ENCODE data around the gene ARL2. TPM values are rescaled to one million over a fixed set of nuclear protein-coding genes. Genes with fewer than 3 reads are reported as not detected.

ARL2 gene
- total RNA-seq, 2 experiments from 2014 or later, result 58.5 to 59.4 TPM

DNA sequence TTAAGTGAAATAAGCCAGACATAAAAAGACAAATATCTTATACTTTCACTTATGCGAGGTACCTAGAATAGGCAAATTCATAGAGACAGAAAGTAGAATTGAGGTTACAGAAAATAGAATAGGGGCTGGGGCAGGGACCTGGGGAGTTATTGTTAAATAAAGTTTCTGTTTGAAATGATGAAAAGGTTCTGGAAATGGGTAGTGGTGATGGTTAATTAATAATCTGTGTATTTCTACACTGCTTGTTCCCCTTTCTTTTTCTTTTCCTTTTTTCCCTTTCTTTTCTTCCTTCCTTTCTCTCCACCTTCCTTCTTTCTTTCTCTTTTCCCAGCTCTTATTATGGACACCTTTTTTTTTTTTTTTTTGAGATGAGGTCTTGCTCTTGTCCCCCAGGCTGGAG, 41.6 kb downstream of the ARL2 start:
- Mint-ChIP-seq H3K4me1 (peaks cover 28% of the 10 kb centered on the region), H3K36me3 (ENCODE audit: low read depth) (no peaks in the 10 kb centered on the region), H3K27me3 (no peaks in the 10 kb centered on the region), H3K27ac (no peak overlapping the region), H3K4me3 (no peak overlapping the region), H3K9me3 (no peaks in the 10 kb centered on the region)
- ChIA-PET POLR2A (no interaction called here), CTCF (no interaction called here)
- DNase-seq, result no peak

DNA sequence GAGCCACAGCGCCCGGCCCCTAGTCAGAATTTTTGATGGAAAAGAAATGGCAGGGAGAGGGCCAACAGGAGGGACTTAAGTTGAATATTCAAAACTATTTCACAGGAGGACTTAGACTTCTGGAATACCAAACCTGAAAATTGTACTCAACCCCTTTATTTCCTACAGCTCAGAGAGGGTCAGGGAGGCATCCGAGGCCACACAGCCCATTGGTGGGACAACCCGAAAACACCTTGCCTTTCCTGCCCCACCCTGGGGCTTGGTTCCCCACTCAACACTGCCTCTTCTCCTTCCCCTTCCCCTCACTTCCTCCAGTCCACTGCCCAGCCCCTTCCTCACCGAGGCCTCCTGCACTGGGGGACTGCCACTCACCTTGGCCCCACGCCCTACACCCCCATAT, 43.0 kb downstream of the ARL2 start:
- H3K27me3 Mint-ChIP-seq, result no peaks in the 10 kb centered on the region
- H3K27ac Mint-ChIP-seq, result no peak overlapping the region
- H3K4me1 Mint-ChIP-seq, result peaks cover 29% of the 10 kb centered on the region
- H3K36me3 Mint-ChIP-seq (ENCODE audit: low read depth), result no peaks in the 10 kb centered on the region
- POLR2A ChIA-PET, result no interaction called here
- no peaks in the 10 kb centered on the region for H3K9me3 Mint-ChIP-seq
- CTCF ChIA-PET, result no interaction called here
- no peak for DNase-seq
- H3K4me3 Mint-ChIP-seq, result no peak overlapping the region

DNA sequence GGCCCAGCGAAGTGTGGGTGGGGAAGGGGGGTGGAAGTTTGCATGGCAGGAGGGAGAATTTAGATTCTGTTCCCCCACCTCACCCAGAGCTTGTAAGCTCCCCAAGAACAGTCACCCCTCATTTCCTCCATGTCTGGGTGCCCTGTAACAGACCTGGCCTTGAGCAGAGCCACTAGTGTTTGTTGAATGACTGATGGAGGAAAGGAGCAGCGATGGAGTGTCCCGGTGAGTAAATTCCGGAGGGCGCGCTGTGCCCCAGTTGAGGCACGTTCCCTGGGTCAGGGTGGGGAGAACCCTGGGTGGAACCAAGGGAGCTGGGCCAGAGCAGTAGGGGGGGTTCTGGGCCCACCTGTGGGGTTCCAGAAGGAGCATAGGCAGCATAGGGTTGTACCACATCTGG, 43.6 kb downstream of the ARL2 start:
- H3K27me3 Mint-ChIP-seq, result no peaks in the 10 kb centered on the region
- H3K36me3 Mint-ChIP-seq (ENCODE audit: low read depth), result no peaks in the 10 kb centered on the region
- no peak for DNase-seq
- no peak overlapping the region for H3K4me3 Mint-ChIP-seq
- no peaks in the 10 kb centered on the region for H3K9me3 Mint-ChIP-seq
- ChIA-PET CTCF (no interaction called here), POLR2A (no interaction called here)
- no peak overlapping the region for H3K27ac Mint-ChIP-seq
- H3K4me1 Mint-ChIP-seq, result peaks cover 29% of the 10 kb centered on the region

DNA sequence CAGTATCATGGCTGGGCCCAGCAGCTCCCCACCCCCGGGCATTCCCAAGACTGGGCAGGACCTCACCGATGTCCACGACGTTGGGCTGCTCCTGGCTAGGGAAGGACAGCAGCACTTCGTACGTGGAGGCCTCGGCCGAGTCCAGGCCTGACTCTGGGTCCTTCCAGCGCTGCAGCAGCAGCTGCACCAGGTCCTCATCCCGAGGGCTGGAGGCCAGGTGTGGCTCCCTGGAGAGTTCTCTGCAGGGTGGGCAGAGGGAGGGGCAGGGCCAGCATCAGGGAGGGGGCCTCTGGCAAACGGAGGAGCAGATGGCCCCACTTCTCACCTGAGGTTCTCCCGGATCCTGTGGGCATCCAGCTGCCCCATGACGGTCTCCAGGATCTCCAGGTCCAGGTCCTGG, 44.1 kb downstream of the ARL2 start:
- H3K36me3 Mint-ChIP-seq (ENCODE audit: low read depth), result no peaks in the 10 kb centered on the region
- CTCF ChIA-PET, result no interaction called here
- POLR2A ChIA-PET, result no interaction called here

DNA sequence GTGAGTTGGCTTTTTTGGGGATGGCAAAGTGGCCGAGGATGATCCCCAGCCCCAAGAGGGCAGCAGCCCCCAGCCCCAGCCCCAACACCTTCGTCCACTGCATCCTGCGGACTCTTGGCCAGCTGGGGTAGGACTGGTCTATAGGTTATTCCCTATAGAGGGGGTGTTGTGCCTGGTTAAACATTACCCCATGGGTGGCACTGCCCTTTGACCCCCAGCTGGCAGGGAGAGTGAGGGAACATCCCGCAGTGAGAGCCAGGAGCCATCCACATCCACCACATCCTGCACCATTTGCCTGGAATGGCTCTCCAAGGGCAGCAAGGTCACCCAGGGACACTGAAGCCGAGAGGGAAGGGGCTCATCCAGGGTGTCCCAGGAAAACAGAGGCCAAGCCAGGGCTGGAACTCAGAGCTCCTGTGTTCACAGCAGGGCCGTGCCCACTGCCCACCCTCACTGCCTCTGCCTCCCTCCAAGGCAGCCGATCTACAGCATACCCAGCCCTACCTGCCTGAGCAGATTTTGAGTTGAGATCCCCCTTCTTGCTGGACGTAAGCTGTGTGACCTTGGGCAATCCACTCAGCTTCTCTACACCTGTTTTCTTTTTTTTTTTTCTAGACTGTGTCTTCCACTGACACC, 44.6 kb downstream of the ARL2 start, which contains the start of gene NAALADL1:
Gene NAALADL1 (minus strand): TSS at position 135 of the 636 bp plus-strand sequence. CDS start 32 bp downstream, at position 103.
- POLR2A ChIA-PET, result interaction anchor here (1.1 kb wide), 1 partner anchor 23 kb away, joined by 3 read pairs; no protein-coding TSS in a partner anchor
- DNase-seq, result no peak
- CTCF ChIA-PET, result interaction anchor here (1.4 kb wide), 1 partner anchor 214 kb away, joined by 3 read pairs; the partner anchor contains the start of gene CDC42BPG
- Mint-ChIP-seq H3K9me3 (no peaks in the 10 kb centered on the region), H3K27me3 (no peaks in the 10 kb centered on the region), H3K27ac (no peak within 1 kb of the TSS), H3K36me3 (ENCODE audit: low read depth) (no peaks in the 10 kb centered on the region), H3K4me1 (peaks cover 23% of the 10 kb centered on the region), H3K4me3 (no peak within 1 kb of the TSS)

More for the DNA sequence above, 44.1 kb downstream of the ARL2 start:
- Mint-ChIP-seq H3K4me1 (peaks cover 27% of the 10 kb centered on the region), H3K4me3 (no peak overlapping the region), H3K9me3 (no peaks in the 10 kb centered on the region), H3K27ac (no peak overlapping the region), H3K27me3 (no peaks in the 10 kb centered on the region)
- no peak for DNase-seq

DNA sequence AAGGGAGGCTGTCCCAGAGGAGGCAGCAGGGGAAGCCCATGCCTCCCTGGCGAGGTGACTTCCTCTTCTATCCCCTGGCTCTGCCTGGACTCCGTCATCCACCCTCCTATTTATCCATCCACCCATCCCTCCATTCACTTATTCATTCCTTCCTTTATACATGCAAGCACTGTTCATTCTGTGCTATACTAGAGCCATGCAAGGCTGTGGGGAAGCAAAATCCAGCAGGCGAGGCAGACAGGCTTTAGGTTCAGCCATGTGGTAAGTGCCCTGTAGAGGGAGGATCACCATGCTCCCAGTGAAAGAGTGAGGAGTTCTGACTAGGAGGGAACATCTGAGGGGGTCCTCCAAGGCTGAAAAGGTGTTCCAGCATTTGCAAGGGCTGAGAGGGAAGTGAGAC, 45.6 kb downstream of the ARL2 start:
- CTCF ChIA-PET, result interaction anchor here (1.4 kb wide), 1 partner anchor 215 kb away, joined by 3 read pairs; the partner anchor contains the start of gene CDC42BPG
- Mint-ChIP-seq H3K36me3 (ENCODE audit: low read depth) (no peaks in the 10 kb centered on the region), H3K27me3 (no peaks in the 10 kb centered on the region), H3K9me3 (no peaks in the 10 kb centered on the region), H3K27ac (no peak overlapping the region), H3K4me3 (no peak overlapping the region), H3K4me1 (peaks cover 15% of the 10 kb centered on the region)
- POLR2A ChIA-PET, result interaction anchor here (0.7 to 1.1 kb wide), 2 partner anchors 17 to 23 kb away, joined by 3 read pairs; no protein-coding TSS in a partner anchor
- no peak for DNase-seq

DNA sequence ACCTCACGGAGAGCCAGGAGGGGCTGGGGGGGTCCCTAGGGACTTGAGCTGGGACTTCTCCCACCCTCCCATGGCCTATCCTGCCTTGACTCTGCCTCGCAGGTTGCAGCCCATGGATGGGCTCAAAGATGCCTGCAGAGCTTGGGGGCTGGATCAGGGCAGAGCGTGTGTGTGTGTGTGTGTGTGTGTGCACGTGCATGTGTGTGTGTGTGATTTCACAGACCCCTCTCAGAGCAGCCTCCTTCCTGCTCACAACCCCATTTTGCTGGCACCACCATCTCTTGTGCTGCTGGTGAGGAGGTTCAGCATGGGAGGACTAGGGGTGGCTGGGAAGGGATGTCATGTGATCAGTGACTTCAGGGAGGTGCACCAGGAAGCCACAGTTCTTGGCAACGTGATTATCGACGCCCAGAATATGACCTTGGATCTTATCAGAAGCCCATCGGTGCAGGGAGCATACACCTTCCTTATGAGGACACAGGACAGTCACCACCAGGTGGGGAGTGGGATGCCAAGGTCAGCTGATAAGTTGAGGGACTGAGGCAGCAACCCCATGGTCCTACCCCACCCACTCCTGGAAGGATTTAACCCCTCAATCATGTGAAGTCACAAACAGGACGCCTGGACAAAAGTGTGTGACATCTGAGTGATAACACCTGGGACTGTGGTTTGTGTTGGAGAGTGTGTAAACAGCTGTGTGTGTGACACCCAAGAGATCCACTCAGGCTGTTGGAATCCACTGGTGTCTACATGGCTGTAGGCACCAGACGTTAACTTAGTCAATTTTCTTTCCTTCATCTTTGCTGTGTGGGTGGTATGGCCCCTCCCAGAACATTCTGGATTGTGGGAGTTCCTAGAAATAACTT, 46.2 kb downstream of the ARL2 start:
- Mint-ChIP-seq H3K4me3 (no peak overlapping the region), H3K27me3 (no peaks in the 10 kb centered on the region), H3K9me3 (no peaks in the 10 kb centered on the region), H3K36me3 (ENCODE audit: low read depth) (no peaks in the 10 kb centered on the region), H3K4me1 (peaks cover 15% of the 10 kb centered on the region), H3K27ac (no peak overlapping the region)
- ChIA-PET CTCF (no interaction called here), POLR2A (interaction anchor here (0.7 kb wide), 1 partner anchor 17 kb away, joined by 3 read pairs; no protein-coding TSS in a partner anchor)
- no peak for DNase-seq

DNA sequence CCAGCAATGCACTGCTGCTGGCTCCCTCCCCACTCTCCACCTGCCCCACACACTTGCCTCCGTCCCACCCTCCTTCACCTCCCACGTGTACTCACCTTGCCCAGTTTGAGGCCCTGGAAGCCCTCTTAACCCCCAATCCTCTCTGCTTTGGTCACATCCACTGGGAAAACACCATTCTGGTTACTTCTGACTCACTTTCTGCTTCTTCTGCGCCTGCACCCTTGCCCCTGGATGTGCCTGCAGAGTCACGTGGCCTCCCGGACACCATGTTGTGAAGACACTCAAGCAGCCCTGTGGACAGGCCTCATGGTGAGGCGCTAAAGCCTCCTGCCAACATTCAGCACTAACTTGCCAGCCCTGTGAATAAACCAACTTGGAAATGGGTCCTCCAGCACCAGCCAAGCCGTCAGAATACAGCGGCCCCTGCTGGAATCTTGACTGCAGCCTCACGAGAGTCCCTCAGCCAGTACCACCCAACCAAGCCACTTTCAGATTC, 47.0 kb downstream of the ARL2 start:
- H3K27ac Mint-ChIP-seq, result no peak overlapping the region
- peaks cover 15% of the 10 kb centered on the region for H3K4me1 Mint-ChIP-seq

DNA sequence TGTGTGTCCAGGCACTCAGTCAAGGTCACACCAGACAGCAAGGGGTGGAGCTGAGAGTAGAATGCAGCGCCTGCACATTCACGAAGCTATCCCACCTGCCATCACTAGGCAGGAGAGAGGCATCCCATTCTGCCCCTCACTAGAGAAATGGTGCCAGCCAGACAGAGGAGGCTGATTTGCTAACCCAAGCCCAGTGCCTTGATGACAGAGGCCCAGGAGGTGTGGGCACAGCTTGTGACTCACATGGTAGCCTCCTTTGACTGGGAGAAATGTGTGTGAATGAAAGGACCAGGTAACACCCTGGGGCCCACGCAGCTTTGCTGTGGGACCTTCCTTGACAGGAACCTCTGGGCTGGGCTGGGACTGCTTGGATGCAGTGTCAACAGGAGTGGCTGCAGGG, 49.6 kb downstream of the ARL2 start:
- ChIA-PET CTCF (interaction anchor here (0.7 to 1.1 kb wide), 3 partner anchors 16 to 224 kb away, joined by 3 read pairs; partner anchors contain the start of gene ARL2), POLR2A (interaction anchor here (1.1 to 2.1 kb wide), 2 partner anchors 12 to 22 kb away, joined by 4 to 7 read pairs; partner anchors contain the start of gene SAC3D1)
- H3K9me3 Mint-ChIP-seq, result no peaks in the 10 kb centered on the region
- no peak overlapping the region for H3K27ac Mint-ChIP-seq
- H3K36me3 Mint-ChIP-seq (ENCODE audit: low read depth), result no peaks in the 10 kb centered on the region
- H3K4me3 Mint-ChIP-seq, result no peak overlapping the region
- DNase-seq, result no peak
- H3K27me3 Mint-ChIP-seq, result no peaks in the 10 kb centered on the region
- peaks cover 15% of the 10 kb centered on the region for H3K4me1 Mint-ChIP-seq

More for the DNA sequence above, 47.0 kb downstream of the ARL2 start:
- no peak for DNase-seq
- CTCF ChIA-PET, result no interaction called here
- Mint-ChIP-seq H3K36me3 (ENCODE audit: low read depth) (no peaks in the 10 kb centered on the region), H3K9me3 (no peaks in the 10 kb centered on the region), H3K4me3 (no peak overlapping the region), H3K27me3 (no peaks in the 10 kb centered on the region)
- POLR2A ChIA-PET, result no interaction called here

DNA sequence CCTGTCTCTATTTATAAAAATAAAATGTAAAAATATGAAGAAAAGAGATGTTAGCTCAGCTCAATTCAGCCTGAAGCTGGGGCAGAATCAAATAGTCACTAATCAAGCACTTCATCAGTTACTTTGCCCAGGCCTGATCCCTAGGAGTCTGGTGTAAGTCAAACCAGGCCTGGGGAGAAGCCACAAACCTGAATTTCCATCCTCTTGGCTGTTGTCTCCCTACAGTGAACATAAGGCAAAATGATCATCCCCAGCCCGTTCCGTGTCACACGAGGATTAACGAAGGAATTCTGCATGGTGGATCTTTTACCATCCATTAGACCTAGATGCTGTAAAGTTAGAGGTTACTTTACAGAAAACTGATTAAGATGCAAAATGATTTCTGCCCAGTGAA, 50.9 kb downstream of the ARL2 start:
- ChIA-PET CTCF (no interaction called here), POLR2A (interaction anchor here (2.1 kb wide), 1 partner anchor 24 kb away, joined by 7 read pairs; the partner anchor contains the start of gene SAC3D1)
- H3K4me3 Mint-ChIP-seq, result no peak overlapping the region
- no peaks in the 10 kb centered on the region for H3K9me3 Mint-ChIP-seq
- H3K27me3 Mint-ChIP-seq, result no peaks in the 10 kb centered on the region
- no peaks in the 10 kb centered on the region for H3K36me3 Mint-ChIP-seq (ENCODE audit: low read depth)
- no peak for DNase-seq
- H3K27ac Mint-ChIP-seq, result no peak overlapping the region
- peaks cover 12% of the 10 kb centered on the region for H3K4me1 Mint-ChIP-seq

DNA sequence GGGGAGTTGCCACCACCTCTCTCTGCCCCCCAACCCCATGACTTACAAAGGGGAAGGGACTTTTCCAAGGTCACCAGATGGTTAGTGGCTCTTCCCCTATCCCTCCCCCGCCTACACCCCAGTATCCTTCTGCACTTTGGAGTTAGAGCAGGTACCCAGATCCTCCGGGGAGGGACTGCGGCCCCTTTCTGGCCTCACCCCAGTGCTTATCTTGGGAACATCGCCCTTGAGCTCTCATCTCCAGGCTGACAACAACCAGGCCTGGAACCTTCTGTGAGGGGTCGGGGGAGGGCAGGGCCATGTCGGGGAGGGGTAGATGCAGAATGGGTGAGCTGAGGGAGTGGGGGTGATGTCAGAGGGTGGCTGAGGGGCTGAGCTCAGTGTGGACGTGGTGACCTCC, 51.9 kb downstream of the ARL2 start:
- Mint-ChIP-seq H3K36me3 (ENCODE audit: low read depth) (no peaks in the 10 kb centered on the region), H3K9me3 (no peaks in the 10 kb centered on the region), H3K27ac (no peak overlapping the region), H3K27me3 (no peaks in the 10 kb centered on the region), H3K4me1 (peaks cover 3% of the 10 kb centered on the region), H3K4me3 (no peak overlapping the region)
- DNase-seq, result no peak
- ChIA-PET POLR2A (interaction anchor here (0.8 kb wide), 1 partner anchor 10 kb away, joined by 3 read pairs; no protein-coding TSS in a partner anchor), CTCF (no interaction called here)

DNA sequence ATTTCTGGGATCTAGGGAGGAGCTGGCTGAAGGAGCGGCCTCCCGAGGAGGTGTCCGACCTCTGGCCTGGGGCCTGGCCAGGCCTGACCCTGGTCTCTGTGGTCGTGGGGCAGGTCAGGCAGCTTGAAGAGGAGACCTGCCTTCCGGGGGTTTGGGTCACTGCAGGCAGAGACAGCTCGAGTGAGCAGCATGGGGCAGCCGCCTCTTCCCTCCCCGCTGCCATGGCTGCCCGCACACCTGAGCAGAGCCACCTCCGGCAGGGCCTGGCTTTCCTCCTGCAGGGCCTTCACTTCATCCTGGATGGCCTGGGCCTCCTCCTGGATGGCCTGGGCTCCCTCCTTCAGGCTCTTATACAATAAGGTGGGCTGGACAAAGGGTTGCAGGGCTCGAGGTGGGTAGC, 52.4 kb downstream of the ARL2 start:
- Mint-ChIP-seq H3K27me3 (no peaks in the 10 kb centered on the region), H3K4me1 (no peaks in the 10 kb centered on the region), H3K4me3 (no peak overlapping the region), H3K36me3 (ENCODE audit: low read depth) (no peaks in the 10 kb centered on the region), H3K27ac (no peak overlapping the region), H3K9me3 (no peaks in the 10 kb centered on the region)
- POLR2A ChIA-PET, result interaction anchor here (0.8 kb wide), 1 partner anchor 10 kb away, joined by 3 read pairs; no protein-coding TSS in a partner anchor
- DNase-seq, result no peak
- CTCF ChIA-PET, result no interaction called here

DNA sequence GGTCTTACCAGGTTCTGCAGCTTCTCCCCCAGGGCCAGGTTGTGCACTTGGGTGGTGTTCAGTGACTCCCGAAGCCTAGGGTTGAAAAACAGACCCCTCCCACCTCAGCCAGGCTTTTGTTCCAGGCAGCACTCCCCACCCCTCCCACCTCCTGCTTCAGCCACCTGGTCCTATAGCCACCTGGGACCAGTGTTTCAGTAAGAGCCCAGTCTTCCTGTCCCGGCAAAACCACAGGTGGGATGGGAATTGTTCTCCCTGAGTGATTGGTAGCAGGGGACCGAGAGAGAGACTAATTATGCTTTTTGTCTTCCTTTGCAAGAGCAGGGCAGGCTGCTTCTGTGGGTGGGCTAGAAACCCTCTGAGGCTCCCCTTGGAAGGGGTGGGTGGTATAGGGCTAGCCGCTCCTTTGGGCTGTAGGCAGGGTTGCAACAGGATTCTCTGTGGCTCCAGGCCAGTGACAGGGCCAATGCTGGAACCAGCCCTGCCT, 52.9 kb downstream of the ARL2 start:
- Mint-ChIP-seq H3K4me3 (no peak overlapping the region), H3K27me3 (no peaks in the 10 kb centered on the region), H3K4me1 (no peaks in the 10 kb centered on the region), H3K27ac (no peak overlapping the region), H3K9me3 (no peaks in the 10 kb centered on the region), H3K36me3 (ENCODE audit: low read depth) (no peaks in the 10 kb centered on the region)
- ChIA-PET POLR2A (no interaction called here), CTCF (no interaction called here)
- DNase-seq, result no peak

All from activated CD4-positive, alpha-beta memory T cell treated with anti-CD3 and anti-CD28 coated beads, Interleukin-2, amount 10 ng/mL, durations not matched to agents 7 days and 5 days (primary cell).